ENCODE data around the gene PTCH1.

The PTCH1 gene

DNA sequence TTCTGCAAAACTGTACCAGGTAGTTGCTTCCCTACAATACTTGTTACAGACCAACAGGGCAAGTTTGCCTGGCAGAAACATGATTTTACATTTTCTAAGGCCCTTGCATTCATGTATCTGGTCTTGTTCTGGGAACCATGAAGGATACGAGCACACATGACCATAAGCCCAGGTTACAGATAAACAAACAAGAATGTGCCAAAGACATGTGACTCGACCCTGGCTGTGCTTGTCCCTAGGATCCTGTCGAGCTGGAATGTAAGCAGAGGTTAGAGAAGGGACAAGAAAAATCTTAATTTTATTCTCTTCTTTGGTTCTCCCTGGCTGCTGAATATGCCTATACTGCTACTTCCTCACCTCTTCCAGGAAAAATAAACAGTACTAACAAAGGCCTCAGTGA, 32.5 kb downstream of the PTCH1 start:
- in situ Hi-C loops (cut with HindIII; ENCODE audit: low sequenced_read_pairs): no loop called here
- DNase-seq (ENCODE audit: low read depth, low spot score): no peak
- no peak overlapping the region for H3K4me3 ChIP-seq (ENCODE audit: low read depth, low read length)
- TF ChIP-seq, protein P1, sequence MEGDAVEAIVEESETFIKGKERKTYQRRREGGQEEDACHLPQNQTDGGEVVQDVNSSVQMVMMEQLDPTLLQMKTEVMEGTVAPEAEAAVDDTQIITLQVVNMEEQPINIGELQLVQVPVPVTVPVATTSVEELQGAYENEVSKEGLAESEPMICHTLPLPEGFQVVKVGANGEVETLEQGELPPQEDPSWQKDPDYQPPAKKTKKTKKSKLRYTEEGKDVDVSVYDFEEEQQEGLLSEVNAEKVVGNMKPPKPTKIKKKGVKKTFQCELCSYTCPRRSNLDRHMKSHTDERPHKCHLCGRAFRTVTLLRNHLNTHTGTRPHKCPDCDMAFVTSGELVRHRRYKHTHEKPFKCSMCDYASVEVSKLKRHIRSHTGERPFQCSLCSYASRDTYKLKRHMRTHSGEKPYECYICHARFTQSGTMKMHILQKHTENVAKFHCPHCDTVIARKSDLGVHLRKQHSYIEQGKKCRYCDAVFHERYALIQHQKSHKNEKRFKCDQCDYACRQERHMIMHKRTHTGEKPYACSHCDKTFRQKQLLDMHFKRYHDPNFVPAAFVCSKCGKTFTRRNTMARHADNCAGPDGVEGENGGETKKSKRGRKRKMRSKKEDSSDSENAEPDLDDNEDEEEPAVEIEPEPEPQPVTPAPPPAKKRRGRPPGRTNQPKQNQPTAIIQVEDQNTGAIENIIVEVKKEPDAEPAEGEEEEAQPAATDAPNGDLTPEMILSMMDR (IDR thresholded peaks at IDR 0.05; ENCODE audit: low read depth, low read length): no peak

- in situ Hi-C loops (cut with HindIII; ENCODE audit: low sequenced_read_pairs): no loop called here
- DNase-seq (ENCODE audit: low read depth, low spot score): no peak
- H3K4me3 ChIP-seq (ENCODE audit: low read depth, low read length): no peak overlapping the region
- TF ChIP-seq, protein P1 (IDR thresholded peaks at IDR 0.05; ENCODE audit: low read depth, low read length): no peak
Measured at GRCh38 chr9:95483431-95483830, 33.3 kb downstream of the PTCH1 start.

DNA sequence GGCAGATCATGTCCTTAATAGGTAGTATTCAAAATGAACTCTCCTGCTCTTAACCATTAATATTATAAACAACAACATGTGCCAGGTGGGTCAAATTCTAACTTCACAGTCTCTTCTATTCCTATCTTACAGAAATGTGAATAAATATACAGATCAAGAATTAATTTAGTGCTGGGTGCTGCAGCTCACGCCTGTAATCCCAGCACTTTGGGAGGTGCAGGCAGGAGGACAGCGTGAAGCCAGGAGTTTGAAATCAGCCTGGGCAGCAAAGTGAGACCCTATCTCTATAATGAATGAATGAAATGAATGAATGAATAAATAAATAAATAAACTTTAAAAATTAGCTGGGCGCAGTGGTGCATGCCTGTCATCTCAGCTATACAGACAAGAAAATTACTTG, 34.1 kb downstream of the PTCH1 start:
- TF ChIP-seq, protein P1 (IDR thresholded peaks at IDR 0.05; ENCODE audit: low read depth, low read length): no peak
- DNase-seq (ENCODE audit: low read depth, low spot score): no peak
- in situ Hi-C loops (cut with HindIII; ENCODE audit: low sequenced_read_pairs): no loop called here
- H3K4me3 ChIP-seq (ENCODE audit: low read depth, low read length): no peak overlapping the region

DNA sequence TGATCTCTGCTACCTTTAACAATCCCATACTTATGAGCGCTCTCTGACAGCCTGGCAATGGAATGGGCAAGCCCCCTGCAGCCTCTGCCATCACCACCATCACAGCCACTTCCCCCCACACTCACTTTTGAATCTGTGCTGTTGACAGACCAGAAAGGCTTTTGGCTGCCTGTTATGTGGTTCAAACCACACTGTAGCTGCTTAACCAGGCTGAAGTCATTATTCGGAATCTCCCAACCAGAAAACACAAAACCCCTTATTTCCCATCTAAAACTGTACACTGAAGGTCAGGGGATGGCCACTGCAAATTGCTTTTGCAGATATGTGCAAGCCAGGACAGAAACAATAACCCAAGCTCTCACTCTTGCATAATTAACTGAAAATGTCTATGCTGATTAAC, 35.8 kb downstream of the PTCH1 start:
- no peak for DNase-seq (ENCODE audit: low read depth, low spot score)
- in situ Hi-C loops (cut with HindIII; ENCODE audit: low sequenced_read_pairs): no loop called here
- H3K4me3 ChIP-seq (ENCODE audit: low read depth, low read length): no peak overlapping the region
- TF ChIP-seq, protein P1 (IDR thresholded peaks at IDR 0.05; ENCODE audit: low read depth, low read length): no peak

DNA sequence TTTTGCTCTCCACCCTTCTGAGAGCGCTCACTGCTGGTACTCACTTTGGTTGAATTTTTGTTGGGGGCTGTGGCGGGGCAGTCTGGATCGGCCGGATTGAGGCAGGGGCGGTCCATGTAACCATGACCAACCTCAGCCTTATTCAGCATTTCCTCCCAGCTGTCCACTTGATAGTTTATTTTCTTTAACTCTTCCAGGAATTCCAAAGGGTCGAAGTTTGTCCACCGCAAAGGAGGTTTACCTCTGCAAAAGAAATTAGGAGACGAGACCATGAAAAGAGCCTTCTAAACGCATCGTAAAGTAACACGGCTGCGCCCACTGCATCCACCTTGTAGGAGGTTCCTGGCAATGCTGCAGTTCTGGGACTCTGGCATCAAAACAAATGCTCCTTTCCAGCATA, 36.4 kb downstream of the PTCH1 start:
- no peak for DNase-seq (ENCODE audit: low read depth, low spot score)
- TF ChIP-seq, protein P1 (IDR thresholded peaks at IDR 0.05; ENCODE audit: low read depth, low read length): no peak
- no peak overlapping the region for H3K4me3 ChIP-seq (ENCODE audit: low read depth, low read length)
- in situ Hi-C loops (cut with HindIII; ENCODE audit: low sequenced_read_pairs): no loop called here

- TF ChIP-seq, protein P1 (IDR thresholded peaks at IDR 0.05; ENCODE audit: low read depth, low read length): no peak
- no peak overlapping the region for H3K4me3 ChIP-seq (ENCODE audit: low read depth, low read length)
- in situ Hi-C loops (cut with HindIII; ENCODE audit: low sequenced_read_pairs): no loop called here
- no peak for DNase-seq (ENCODE audit: low read depth, low spot score)
Measured at GRCh38 chr9:95479330-95479729, 37.4 kb downstream of the PTCH1 start.

GRCh38 chr9:95478335-95478734, 38.4 kb downstream of the PTCH1 start:
- in situ Hi-C loops (cut with HindIII; ENCODE audit: low sequenced_read_pairs): no loop called here
- TF ChIP-seq, protein P1 (IDR thresholded peaks at IDR 0.05; ENCODE audit: low read depth, low read length): no peak
- no peak overlapping the region for H3K4me3 ChIP-seq (ENCODE audit: low read depth, low read length)
- no peak for DNase-seq (ENCODE audit: low read depth, low spot score)
